HEK293T (cell line): ENCODE data around the gene PSTPIP1.

Experiments used
- FOXA1 ChIP-seq: fragments of 450-650 bp; IDR thresholded peaks from 2 replicates; pipeline ENCODE4 v1.6.1; 2016; ENCODE audit warnings: mild to moderate bottlenecking
- FOXM1 ChIP-seq: fragments of 450-650 bp; IDR thresholded peaks from 2 replicates; pipeline ENCODE4 v1.6.1; 2017; ENCODE audit warnings: mild to moderate bottlenecking, borderline replicate concordance
- SP1 ChIP-seq: fragments of 450-650 bp; IDR thresholded peaks from 2 replicates; pipeline ENCODE4 v1.6.1; 2017
- TARDBP ChIP-seq: fragments of 450-650 bp; IDR thresholded peaks from 2 replicates; pipeline ENCODE4 v1.6.1; 2016

DNA sequence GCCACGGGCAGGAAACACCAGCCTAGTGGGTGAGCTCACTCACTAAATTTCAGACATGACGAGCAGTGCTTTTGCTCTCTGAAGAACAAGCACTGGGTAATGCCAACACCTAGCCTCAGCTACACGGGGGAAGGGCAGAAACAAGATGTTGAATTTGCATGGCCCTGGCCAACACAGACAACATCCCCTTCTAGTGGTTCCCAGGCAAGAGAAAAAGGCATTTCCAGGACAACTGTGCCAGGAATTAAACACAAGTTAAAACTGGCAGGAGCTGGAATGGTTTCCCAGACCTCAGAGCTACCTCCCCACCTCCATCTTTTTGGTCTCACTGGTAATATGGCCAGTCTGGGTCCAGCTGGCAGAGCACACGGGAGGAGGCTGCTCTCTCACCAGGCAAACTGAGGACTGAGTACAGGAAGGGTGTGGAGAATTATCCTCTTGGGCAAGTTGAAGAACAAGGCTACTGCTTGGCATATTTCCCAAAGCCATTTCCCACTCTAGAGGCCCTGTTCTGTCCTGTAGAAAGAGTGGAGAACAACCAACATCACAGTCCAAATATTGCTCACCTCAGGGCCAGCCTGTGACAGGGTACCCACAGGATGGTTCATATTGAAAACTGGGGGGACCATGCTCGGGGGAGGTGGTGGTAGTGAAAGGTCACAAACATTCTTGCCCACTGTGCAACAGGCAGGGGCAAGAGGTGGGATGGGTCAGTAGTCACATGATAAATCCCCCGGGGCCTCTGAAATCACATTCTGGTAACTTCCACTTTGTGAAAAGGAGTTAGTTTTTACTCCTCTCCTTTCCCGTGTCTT is 49.5 kb downstream of the PSTPIP1 start:
- TF ChIP-seq FOXM1 (no peak), SP1 (no peak), TARDBP (no peak), FOXA1 (no peak)
